ENCODE measurements around the gene LRRC58. TPM values are rescaled to one million over a fixed set of nuclear protein-coding genes. Genes with fewer than 3 reads are reported as not detected.
"Not testable (repeated sequence)": the region's sequence is repeated elsewhere in the genome, so short reads cannot be mapped to it uniquely, and the experiment has no call there.

The LRRC58 gene
- total RNA-seq, 6 experiments from 2014 or later, result 14.2 to 17.9 (median 16.3) TPM

- Mint-ChIP-seq H3K27ac (no peak overlapping the region), H3K36me3 (ENCODE audit: low read depth) (no peaks in the 10 kb centered on the region), H3K9me3 (no peaks in the 10 kb centered on the region), H3K27me3 (ENCODE audit: insufficient read depth) (no peaks in the 10 kb centered on the region; the same call in 1 of the 2 replicates), H3K4me3 (no peak overlapping the region), H3K4me1 (ENCODE audit: low read depth) (no peaks in the 10 kb centered on the region)
- TF ChIP-seq CTCF (IDR thresholded peaks at IDR 0.05), result no peak
- no peak for DNase-seq
Measured at GRCh38 chr3:120382941-120383447, 33.8 kb upstream of the LRRC58 start.

GRCh38 chr3:120381503-120381902 lies 32.3 kb upstream of the LRRC58 start:
- DNase-seq, result no peak
- H3K4me3 Mint-ChIP-seq, result no peak overlapping the region
- no peaks in the 10 kb centered on the region; the same call in 1 of the 2 replicates for H3K27me3 Mint-ChIP-seq (ENCODE audit: insufficient read depth)
- H3K4me1 Mint-ChIP-seq (ENCODE audit: low read depth), result no peaks in the 10 kb centered on the region
- no peak overlapping the region for H3K27ac Mint-ChIP-seq
- no peaks in the 10 kb centered on the region for H3K9me3 Mint-ChIP-seq
- TF ChIP-seq CTCF (IDR thresholded peaks at IDR 0.05), result no peak
- no peaks in the 10 kb centered on the region for H3K36me3 Mint-ChIP-seq (ENCODE audit: low read depth)

- H3K36me3 Mint-ChIP-seq (ENCODE audit: low read depth); H3K4me1 Mint-ChIP-seq (ENCODE audit: low read depth); H3K27me3 Mint-ChIP-seq (ENCODE audit: insufficient read depth); DNase-seq; H3K4me3 Mint-ChIP-seq; H3K9me3 Mint-ChIP-seq; H3K27ac Mint-ChIP-seq: not testable (repeated sequence)
Measured at GRCh38 chr3:120377948-120378347, 28.8 kb upstream of the LRRC58 start.

- peaks cover 24% of the 10 kb centered on the region for H3K27me3 Mint-ChIP-seq (ENCODE audit: insufficient read depth)
- no peak for TF ChIP-seq CTCF (IDR thresholded peaks at IDR 0.05)
- DNase-seq, result no peak
- H3K4me3 Mint-ChIP-seq, result no peak overlapping the region
- no peaks in the 10 kb centered on the region for H3K36me3 Mint-ChIP-seq (ENCODE audit: low read depth)
- H3K4me1 Mint-ChIP-seq (ENCODE audit: low read depth), result no peaks in the 10 kb centered on the region
- no peaks in the 10 kb centered on the region for H3K9me3 Mint-ChIP-seq
- H3K27ac Mint-ChIP-seq, result no peak overlapping the region
Measured at GRCh38 chr3:120370463-120370862, 21.3 kb upstream of the LRRC58 start.

GRCh38 chr3:120369037-120369467 lies 19.9 kb upstream of the LRRC58 start:
- TF ChIP-seq CTCF (IDR thresholded peaks at IDR 0.05), result no peak
- H3K36me3 Mint-ChIP-seq (ENCODE audit: low read depth), result no peaks in the 10 kb centered on the region
- H3K27me3 Mint-ChIP-seq (ENCODE audit: insufficient read depth), result peaks cover 26% of the 10 kb centered on the region
- no peak overlapping the region for H3K27ac Mint-ChIP-seq
- no peak for DNase-seq
- H3K4me3 Mint-ChIP-seq, result no peak overlapping the region
- no peaks in the 10 kb centered on the region for H3K9me3 Mint-ChIP-seq
- H3K4me1 Mint-ChIP-seq (ENCODE audit: low read depth), result peaks cover 10% of the 10 kb centered on the region

GRCh38 chr3:120368172-120368571 lies 19.0 kb upstream of the LRRC58 start:
- no peak for TF ChIP-seq CTCF (IDR thresholded peaks at IDR 0.05)

More at GRCh38 chr3:120368172-120368571, 19.0 kb upstream of the LRRC58 start:
- Mint-ChIP-seq H3K36me3 (ENCODE audit: low read depth) (no peaks in the 10 kb centered on the region), H3K4me1 (ENCODE audit: low read depth) (peaks cover 10% of the 10 kb centered on the region), H3K27me3 (ENCODE audit: insufficient read depth) (peaks cover 26% of the 10 kb centered on the region), H3K27ac (no peak overlapping the region), H3K9me3 (no peaks in the 10 kb centered on the region), H3K4me3 (no peak overlapping the region)
- DNase-seq, result no peak

All from HFFc6 (cell line).